Erythroblast (primary cell): ENCODE measurements around the gene CTNNA3.

Source experiments
- GATA1 ChIP-seq: IDR thresholded peaks from 2 replicates; pipeline ENCODE4 v1.6.1; 2011; ENCODE audit warnings: low read depth, mild to moderate bottlenecking, control low read depth, low read length, moderate library complexity
- POLR2A ChIP-seq: IDR thresholded peaks from 2 replicates; pipeline ENCODE4 v1.6.1; 2011; ENCODE audit warnings: mild to moderate bottlenecking, low read length

DNA sequence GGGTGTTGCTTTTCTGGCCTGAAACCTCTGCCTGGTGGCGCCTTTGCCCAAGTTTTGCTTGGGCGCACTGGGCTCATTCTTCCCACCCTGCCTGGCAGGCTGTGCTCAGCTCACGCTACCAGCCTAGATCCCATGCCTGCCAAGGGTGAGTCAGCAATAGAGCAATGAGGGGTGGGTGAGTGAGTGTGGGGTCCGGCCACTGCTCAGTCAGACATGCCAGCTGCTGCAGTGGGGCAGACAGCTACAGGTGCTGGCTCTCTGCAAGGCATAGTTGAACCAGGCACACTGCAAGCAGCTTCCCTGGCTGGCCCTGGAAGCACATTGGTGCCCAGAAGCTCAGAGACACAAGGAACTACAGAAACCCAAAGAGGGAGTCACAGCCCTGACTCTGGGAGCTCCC lies 1451.0 kb downstream of the CTNNA3 start:
- TF ChIP-seq POLR2A (no peak), GATA1 (no peak)
